ENCODE results near the gene MYO5A. TPM values are rescaled to one million over a fixed set of nuclear protein-coding genes. Genes with fewer than 3 reads are reported as not detected.

The MYO5A gene
- total RNA-seq, 1 donor from 2014 or later = 9.4 TPM

- Histone ChIP-seq H3K4me3 (ENCODE audit: low read length in 3 of 3) (no peak overlapping the region), H3K4me1 (ENCODE audit: control insufficient read depth in 3 of 3, insufficient read depth in 3 of 3, low read length in 3 of 3) (peaks cover 0 to 7% (median under 1%) of the 10 kb centered on the region in 3 donors), H3K9ac (ENCODE audit: low read depth in 1 of 3, low read length in 3 of 3) (no peak overlapping the region), H3K27ac (ENCODE audit: low read depth, low read length) (no peak overlapping the region), H3K9me3 (ENCODE audit: control insufficient read depth in 3 of 3, low read length in 3 of 3) (no peaks in the 10 kb centered on the region), H3K27me3 (ENCODE audit: control insufficient read depth in 3 of 3, insufficient read depth in 3 of 3, low read length in 3 of 3) (no peaks in the 10 kb centered on the region), H3K36me3 (ENCODE audit: control insufficient read depth in 3 of 3, insufficient read depth in 3 of 3, low read length in 3 of 3) (peaks cover 0 to 15% (median 2%) of the 10 kb centered on the region in 3 donors)
These were observed 194.1 kb downstream of the MYO5A start for GRCh38 chr15:52334491-52335160.

- Histone ChIP-seq H3K27ac (ENCODE audit: low read depth, low read length) (no peak overlapping the region), H3K9ac (ENCODE audit: low read depth in 1 of 3, low read length in 3 of 3) (no peak overlapping the region), H3K27me3 (ENCODE audit: control insufficient read depth in 3 of 3, insufficient read depth in 3 of 3, low read length in 3 of 3) (no peaks in the 10 kb centered on the region), H3K4me3 (ENCODE audit: low read length in 3 of 3) (no peak overlapping the region), H3K9me3 (ENCODE audit: control insufficient read depth in 3 of 3, low read length in 3 of 3) (no peaks in the 10 kb centered on the region), H3K4me1 (ENCODE audit: control insufficient read depth in 3 of 3, insufficient read depth in 3 of 3, low read length in 3 of 3) (peaks cover 8 to 11% (median 10%) of the 10 kb centered on the region in 3 donors), H3K36me3 (ENCODE audit: control insufficient read depth in 3 of 3, insufficient read depth in 3 of 3, low read length in 3 of 3) (peaks cover 0 to 26% (median 14%) of the 10 kb centered on the region in 3 donors)
These were observed 197.0 kb downstream of the MYO5A start for GRCh38 chr15:52331490-52332240.

DNA sequence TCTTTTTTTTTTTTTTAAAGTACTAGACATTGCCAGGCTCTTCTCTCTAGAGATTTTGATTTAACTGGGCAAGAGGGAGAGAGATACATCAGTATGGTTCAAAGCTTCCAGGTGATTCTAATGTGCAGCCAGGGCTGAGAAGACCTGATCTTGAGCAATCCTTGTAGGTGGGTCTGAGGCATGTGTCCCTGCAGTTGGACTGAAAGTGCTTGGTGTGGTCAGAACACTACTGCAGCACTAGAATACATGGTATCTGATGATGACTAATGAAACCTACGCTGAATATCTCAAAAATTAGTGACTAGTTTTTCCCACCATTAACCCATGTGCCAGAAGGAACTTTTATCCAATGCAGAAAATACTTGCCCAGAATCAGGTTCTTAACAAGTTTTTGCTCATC is 198.7 kb downstream of the MYO5A start:
- no peak overlapping the region for H3K9ac ChIP-seq (ENCODE audit: low read depth in 1 of 3, low read length in 3 of 3)
- H3K27ac ChIP-seq (ENCODE audit: low read depth, low read length) = no peak overlapping the region
- no peaks in the 10 kb centered on the region for H3K27me3 ChIP-seq (ENCODE audit: control insufficient read depth in 3 of 3, insufficient read depth in 3 of 3, low read length in 3 of 3)
- H3K36me3 ChIP-seq (ENCODE audit: control insufficient read depth in 3 of 3, insufficient read depth in 3 of 3, low read length in 3 of 3) = peaks cover 1 to 20% (median 18%) of the 10 kb centered on the region in 3 donors
- no peak overlapping the region for H3K4me3 ChIP-seq (ENCODE audit: low read length in 3 of 3)
- peaks cover 8 to 11% (median 10%) of the 10 kb centered on the region in 3 donors for H3K4me1 ChIP-seq (ENCODE audit: control insufficient read depth in 3 of 3, insufficient read depth in 3 of 3, low read length in 3 of 3)
- H3K9me3 ChIP-seq (ENCODE audit: control insufficient read depth in 3 of 3, low read length in 3 of 3) = no peaks in the 10 kb centered on the region

- peaks cover 2 to 21% (median 20%) of the 10 kb centered on the region in 3 donors for H3K36me3 ChIP-seq (ENCODE audit: control insufficient read depth in 3 of 3, insufficient read depth in 3 of 3, low read length in 3 of 3)
- no peak overlapping the region for H3K9ac ChIP-seq (ENCODE audit: low read depth in 1 of 3, low read length in 3 of 3)
- H3K4me1 ChIP-seq (ENCODE audit: control insufficient read depth in 3 of 3, insufficient read depth in 3 of 3, low read length in 3 of 3) = peaks cover 8 to 11% (median 10%) of the 10 kb centered on the region in 3 donors
- H3K27me3 ChIP-seq (ENCODE audit: control insufficient read depth in 3 of 3, insufficient read depth in 3 of 3, low read length in 3 of 3) = no peaks in the 10 kb centered on the region
- no peak overlapping the region for H3K27ac ChIP-seq (ENCODE audit: low read depth, low read length)
- H3K9me3 ChIP-seq (ENCODE audit: control insufficient read depth in 3 of 3, low read length in 3 of 3) = no peaks in the 10 kb centered on the region
- no peak overlapping the region for H3K4me3 ChIP-seq (ENCODE audit: low read length in 3 of 3)
These were observed 199.5 kb downstream of the MYO5A start for GRCh38 chr15:52329150-52329549.

- Histone ChIP-seq H3K27ac (ENCODE audit: low read depth, low read length) (no peak overlapping the region), H3K36me3 (ENCODE audit: control insufficient read depth in 3 of 3, insufficient read depth in 3 of 3, low read length in 3 of 3) (peaks cover 2 to 23% (median 22%) of the 10 kb centered on the region in 3 donors), H3K9me3 (ENCODE audit: control insufficient read depth in 3 of 3, low read length in 3 of 3) (no peaks in the 10 kb centered on the region), H3K4me1 (ENCODE audit: control insufficient read depth in 3 of 3, insufficient read depth in 3 of 3, low read length in 3 of 3) (peaks cover 8 to 11% (median 10%) of the 10 kb centered on the region in 3 donors), H3K4me3 (ENCODE audit: low read length in 3 of 3) (no peak overlapping the region), H3K9ac (ENCODE audit: low read depth in 1 of 3, low read length in 3 of 3) (no peak overlapping the region), H3K27me3 (ENCODE audit: control insufficient read depth in 3 of 3, insufficient read depth in 3 of 3, low read length in 3 of 3) (no peaks in the 10 kb centered on the region)
These were observed 200.0 kb downstream of the MYO5A start for GRCh38 chr15:52328680-52329079.

GRCh38 chr15:52326756-52327155 is 201.9 kb downstream of the MYO5A start:
- H3K4me1 ChIP-seq (ENCODE audit: control insufficient read depth in 3 of 3, insufficient read depth in 3 of 3, low read length in 3 of 3) = peaks cover 8 to 11% (median 10%) of the 10 kb centered on the region in 3 donors
- H3K4me3 ChIP-seq (ENCODE audit: low read length in 3 of 3) = no peak overlapping the region
- no peaks in the 10 kb centered on the region for H3K27me3 ChIP-seq (ENCODE audit: control insufficient read depth in 3 of 3, insufficient read depth in 3 of 3, low read length in 3 of 3)
- H3K9me3 ChIP-seq (ENCODE audit: control insufficient read depth in 3 of 3, low read length in 3 of 3) = no peaks in the 10 kb centered on the region
- no peak overlapping the region for H3K9ac ChIP-seq (ENCODE audit: low read depth in 1 of 3, low read length in 3 of 3)
- no peak overlapping the region for H3K27ac ChIP-seq (ENCODE audit: low read depth, low read length)
- peaks cover 7 to 30% (median 28%) of the 10 kb centered on the region in 3 donors for H3K36me3 ChIP-seq (ENCODE audit: control insufficient read depth in 3 of 3, insufficient read depth in 3 of 3, low read length in 3 of 3)

GRCh38 chr15:52324109-52324508 is 204.6 kb downstream of the MYO5A start:
- peaks cover 18 to 42% (median 38%) of the 10 kb centered on the region in 3 donors for H3K36me3 ChIP-seq (ENCODE audit: control insufficient read depth in 3 of 3, insufficient read depth in 3 of 3, low read length in 3 of 3)
- no peak overlapping the region for H3K9ac ChIP-seq (ENCODE audit: low read depth in 1 of 3, low read length in 3 of 3)
- no peak overlapping the region for H3K4me3 ChIP-seq (ENCODE audit: low read length in 3 of 3)
- H3K9me3 ChIP-seq (ENCODE audit: control insufficient read depth in 3 of 3, low read length in 3 of 3) = no peaks in the 10 kb centered on the region
- peaks cover 5 to 6% (median 6%) of the 10 kb centered on the region in 3 donors for H3K4me1 ChIP-seq (ENCODE audit: control insufficient read depth in 3 of 3, insufficient read depth in 3 of 3, low read length in 3 of 3)
- H3K27ac ChIP-seq (ENCODE audit: low read depth, low read length) = no peak overlapping the region
- H3K27me3 ChIP-seq (ENCODE audit: control insufficient read depth in 3 of 3, insufficient read depth in 3 of 3, low read length in 3 of 3) = no peaks in the 10 kb centered on the region

GRCh38 chr15:52318729-52319500 is 209.8 kb downstream of the MYO5A start:
- H3K9me3 ChIP-seq (ENCODE audit: control insufficient read depth in 3 of 3, low read length in 3 of 3) = no peaks in the 10 kb centered on the region
- no peak overlapping the region for H3K9ac ChIP-seq (ENCODE audit: low read depth in 1 of 3, low read length in 3 of 3)
- H3K36me3 ChIP-seq (ENCODE audit: control insufficient read depth in 3 of 3, insufficient read depth in 3 of 3, low read length in 3 of 3) = peaks cover 30 to 47% (median 42%) of the 10 kb centered on the region in 3 donors
- H3K4me1 ChIP-seq (ENCODE audit: control insufficient read depth in 3 of 3, insufficient read depth in 3 of 3, low read length in 3 of 3) = peaks cover 0 to 5% (median 0%) of the 10 kb centered on the region in 3 donors
- no peaks in the 10 kb centered on the region for H3K27me3 ChIP-seq (ENCODE audit: control insufficient read depth in 3 of 3, insufficient read depth in 3 of 3, low read length in 3 of 3)
- H3K4me3 ChIP-seq (ENCODE audit: low read length in 3 of 3) = no peak overlapping the region
- H3K27ac ChIP-seq (ENCODE audit: low read depth, low read length) = no peak overlapping the region

- Histone ChIP-seq H3K36me3 (ENCODE audit: control insufficient read depth in 3 of 3, insufficient read depth in 3 of 3, low read length in 3 of 3) (peaks cover 33 to 54% (median 45%) of the 10 kb centered on the region in 3 donors), H3K4me3 (ENCODE audit: low read length in 3 of 3) (no peak overlapping the region), H3K27ac (ENCODE audit: low read depth, low read length) (no peak overlapping the region), H3K27me3 (ENCODE audit: control insufficient read depth in 3 of 3, insufficient read depth in 3 of 3, low read length in 3 of 3) (no peaks in the 10 kb centered on the region), H3K4me1 (ENCODE audit: control insufficient read depth in 3 of 3, insufficient read depth in 3 of 3, low read length in 3 of 3) (peaks cover 0 to 5% (median 0%) of the 10 kb centered on the region in 3 donors), H3K9ac (ENCODE audit: low read depth in 1 of 3, low read length in 3 of 3) (no peak overlapping the region), H3K9me3 (ENCODE audit: control insufficient read depth in 3 of 3, low read length in 3 of 3) (no peaks in the 10 kb centered on the region)
These were observed 211.0 kb downstream of the MYO5A start for GRCh38 chr15:52317688-52318087.

Data from skeletal muscle tissue (tissue), 4 donors.